Suprapubic skin (tissue), 4 donors: ENCODE results near the gene KHDC1. TPM values are rescaled to one million over a fixed set of nuclear protein-coding genes. Genes with fewer than 3 reads are reported as not detected.

Experiments used
- DNase-seq, 2 donors: peaks; one replicate each; pipeline ENCODE4 v3.0.0-alpha.2; 2019; ENCODE audit warnings: low spot score in 2 of 2
- H3K27ac ChIP-seq: fragments of 200-600 bp; sonication (generic); one replicate; pipeline ENCODE4 v1.5.1; 2019
- H3K27me3 ChIP-seq: fragments of 200-600 bp; sonication (generic); one replicate; pipeline ENCODE4 v1.5.1; 2019
- H3K36me3 ChIP-seq: fragments of 200-600 bp; sonication (generic); one replicate; pipeline ENCODE4 v1.5.1; 2019
- H3K4me1 ChIP-seq: fragments of 200-600 bp; sonication (generic); one replicate; pipeline ENCODE4 v1.5.1; 2019
- H3K4me3 ChIP-seq: fragments of 200-600 bp; sonication (generic); one replicate; pipeline ENCODE4 v1.5.1; 2019; ENCODE audit warnings: mild to moderate bottlenecking
- H3K9me3 ChIP-seq: fragments of 200-600 bp; sonication (generic); one replicate; pipeline ENCODE4 v1.5.1; 2019
- EP300 ChIP-seq: sonication (generic); formaldehyde crosslinking; IDR thresholded peaks from one replicate; pipeline ENCODE4 v1.6.1; 2017; ENCODE audit warnings: antibody characterized with exemption
- POLR2A ChIP-seq, 2 donors: fragments of 450-650 bp; IDR thresholded peaks; one replicate each; pipeline ENCODE4 v1.6.1; 2017; ENCODE audit warnings: antibody characterized with exemption in 2 of 2, mild to moderate bottlenecking in 2 of 2, moderate library complexity in 2 of 2
- POLR2AphosphoS5 ChIP-seq, 3 donors: sonication (generic); formaldehyde crosslinking; IDR thresholded peaks; one replicate each; pipeline ENCODE4 v1.6.1; 2017; ENCODE audit warnings: antibody characterized with exemption in 3 of 3
- WGBS: methylation state at CpG from one replicate; pipeline ENCODE4 v1.1.5; 2018; 5-methylcytosine and 5-hydroxymethylcytosine counted together
- total RNA-seq, 4 donors: library from RNA; depleted of rRNA; stranded (reverse); fragments of >200 nt; gene quantifications; one replicate each; pipeline ENCODE4 v1.1.0, GENCODE V29; 2016
- TF ChIP-seq, protein P1 (sequence below), 2 donors: fragments of 200-600 bp in 1 of 2; fragments of 450-650 bp in 1 of 2; sonication (generic) in 1 of 2; IDR thresholded peaks; one replicate each; pipeline ENCODE4 v1.5.1; 2016 to 2019; ENCODE audit warnings: antibody characterized with exemption in 2 of 2, mild to moderate bottlenecking in 1 of 2, moderate library complexity in 1 of 2

KHDC1 gene
- total RNA-seq, 4 donors from 2014 or later, result not detected

DNA sequence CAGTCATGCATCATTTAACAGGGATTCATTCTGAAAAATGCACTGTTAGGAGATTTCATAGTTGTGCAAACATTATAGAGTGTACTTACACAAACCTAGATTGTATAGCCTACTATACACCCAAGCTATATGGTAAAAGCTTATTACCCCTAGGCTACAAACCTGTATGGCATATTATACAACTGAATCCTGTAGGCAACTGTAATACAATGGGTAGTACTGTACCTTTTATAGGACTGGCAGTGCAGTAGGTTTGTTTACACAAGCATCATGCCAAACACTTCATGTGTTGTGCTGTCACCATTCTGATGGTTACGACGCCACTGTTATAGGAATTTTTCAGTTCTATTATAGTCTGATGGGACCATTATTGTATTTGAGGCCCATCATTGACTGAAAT, 39.3 kb upstream of the KHDC1 start:
- H3K4me1 ChIP-seq, result peaks cover 7% of the 10 kb centered on the region
- no peaks in the 10 kb centered on the region for H3K36me3 ChIP-seq
- H3K27me3 ChIP-seq, result no peaks in the 10 kb centered on the region
- no peak overlapping the region for H3K27ac ChIP-seq
- 82% methylated on average over 2 of the region's 2 CpGs for WGBS
- TF ChIP-seq, protein P1, sequence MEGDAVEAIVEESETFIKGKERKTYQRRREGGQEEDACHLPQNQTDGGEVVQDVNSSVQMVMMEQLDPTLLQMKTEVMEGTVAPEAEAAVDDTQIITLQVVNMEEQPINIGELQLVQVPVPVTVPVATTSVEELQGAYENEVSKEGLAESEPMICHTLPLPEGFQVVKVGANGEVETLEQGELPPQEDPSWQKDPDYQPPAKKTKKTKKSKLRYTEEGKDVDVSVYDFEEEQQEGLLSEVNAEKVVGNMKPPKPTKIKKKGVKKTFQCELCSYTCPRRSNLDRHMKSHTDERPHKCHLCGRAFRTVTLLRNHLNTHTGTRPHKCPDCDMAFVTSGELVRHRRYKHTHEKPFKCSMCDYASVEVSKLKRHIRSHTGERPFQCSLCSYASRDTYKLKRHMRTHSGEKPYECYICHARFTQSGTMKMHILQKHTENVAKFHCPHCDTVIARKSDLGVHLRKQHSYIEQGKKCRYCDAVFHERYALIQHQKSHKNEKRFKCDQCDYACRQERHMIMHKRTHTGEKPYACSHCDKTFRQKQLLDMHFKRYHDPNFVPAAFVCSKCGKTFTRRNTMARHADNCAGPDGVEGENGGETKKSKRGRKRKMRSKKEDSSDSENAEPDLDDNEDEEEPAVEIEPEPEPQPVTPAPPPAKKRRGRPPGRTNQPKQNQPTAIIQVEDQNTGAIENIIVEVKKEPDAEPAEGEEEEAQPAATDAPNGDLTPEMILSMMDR (IDR thresholded peaks at IDR 0.05), result no peak
- TF ChIP-seq POLR2AphosphoS5 (IDR thresholded peaks at IDR 0.05) (no peak), EP300 (no peak), POLR2A (IDR thresholded peaks at IDR 0.05) (no peak)
- H3K9me3 ChIP-seq, result no peaks in the 10 kb centered on the region
- no peak for DNase-seq
- H3K4me3 ChIP-seq, result no peak overlapping the region

DNA sequence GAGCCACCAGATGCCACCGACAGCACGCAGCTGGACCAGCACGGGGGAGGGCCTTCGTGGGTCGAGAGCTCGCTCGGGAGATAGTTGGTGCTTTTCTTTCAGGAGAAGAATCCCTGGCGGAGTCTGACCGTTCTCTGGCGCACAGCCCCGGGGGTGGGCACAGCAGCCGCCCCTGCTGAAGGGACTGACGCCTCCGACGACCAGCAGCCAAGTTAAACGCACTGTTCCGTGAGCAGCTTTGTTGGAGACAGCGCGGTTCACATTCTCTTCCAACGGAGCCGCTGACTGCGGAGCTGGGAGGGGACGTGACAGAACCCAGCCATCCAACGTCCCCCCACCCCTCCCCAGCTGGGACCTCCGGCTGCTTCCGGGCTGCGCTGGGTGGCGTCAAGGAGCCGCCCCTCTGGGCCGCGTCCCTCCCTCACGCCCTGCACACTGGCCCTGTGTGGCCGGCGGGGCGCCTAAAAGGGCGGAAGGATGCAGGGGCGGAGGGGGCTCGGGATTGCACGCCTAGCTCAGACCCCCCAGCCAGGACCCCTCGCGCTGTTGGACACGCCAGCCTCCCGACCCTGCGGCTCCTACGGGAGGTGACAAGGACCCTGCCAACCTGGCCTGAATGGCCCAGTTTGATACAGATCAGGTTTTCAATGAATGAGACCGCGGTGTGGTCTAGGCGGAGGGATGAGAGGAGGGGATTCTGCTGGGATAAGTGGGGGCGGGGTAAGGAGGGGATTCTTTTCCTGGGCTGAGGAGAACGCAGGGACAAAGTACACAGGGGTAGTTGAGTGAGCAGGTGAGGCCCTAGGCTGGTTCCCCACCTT, 36.4 kb upstream of the KHDC1 start:
- 47% methylated on average over 20 of the region's 50 CpGs for WGBS
- Histone ChIP-seq H3K27ac (no peak overlapping the region), H3K36me3 (no peaks in the 10 kb centered on the region), H3K9me3 (no peaks in the 10 kb centered on the region), H3K4me1 (peaks cover 7% of the 10 kb centered on the region), H3K27me3 (no peaks in the 10 kb centered on the region), H3K4me3 (peak overlapping the region; percentile 32)
- TF ChIP-seq POLR2A (IDR thresholded peaks at IDR 0.05), result no peak
- no peak for TF ChIP-seq EP300
- TF ChIP-seq, protein P1 (IDR thresholded peaks at IDR 0.05), result no peak
- no peak for TF ChIP-seq POLR2AphosphoS5 (IDR thresholded peaks at IDR 0.05)
- DNase-seq, result no peak

DNA sequence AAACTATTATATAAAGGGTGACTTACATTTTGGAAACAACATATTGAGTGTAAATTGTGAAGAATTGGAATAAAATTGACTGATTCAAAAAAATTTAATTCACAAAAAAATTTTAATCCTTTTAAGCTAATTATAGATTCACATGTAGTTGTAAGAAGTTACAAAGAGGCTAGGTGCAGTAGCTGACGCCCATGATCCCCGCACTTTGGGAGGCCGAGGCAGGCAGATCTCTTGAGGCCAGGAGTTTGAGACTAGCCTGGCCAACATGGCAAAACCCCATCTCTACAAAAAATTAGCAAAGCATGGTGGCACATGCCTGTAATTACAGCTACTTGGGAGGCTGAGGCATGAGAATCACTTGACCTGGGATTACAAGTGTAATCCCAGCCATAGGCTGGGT, 30.3 kb upstream of the KHDC1 start:
- whole genome bisulfite sequencing, result 89% methylated on average over 3 of the region's 3 CpGs
- Histone ChIP-seq H3K27ac (no peak overlapping the region), H3K27me3 (no peaks in the 10 kb centered on the region), H3K4me1 (no peaks in the 10 kb centered on the region), H3K4me3 (no peak overlapping the region), H3K9me3 (no peaks in the 10 kb centered on the region), H3K36me3 (no peaks in the 10 kb centered on the region)
- TF ChIP-seq EP300, result no peak
- no peak for TF ChIP-seq POLR2AphosphoS5 (IDR thresholded peaks at IDR 0.05)
- no peak for TF ChIP-seq POLR2A (IDR thresholded peaks at IDR 0.05)
- TF ChIP-seq, protein P1 (IDR thresholded peaks at IDR 0.05), result no peak
- no peak for DNase-seq

DNA sequence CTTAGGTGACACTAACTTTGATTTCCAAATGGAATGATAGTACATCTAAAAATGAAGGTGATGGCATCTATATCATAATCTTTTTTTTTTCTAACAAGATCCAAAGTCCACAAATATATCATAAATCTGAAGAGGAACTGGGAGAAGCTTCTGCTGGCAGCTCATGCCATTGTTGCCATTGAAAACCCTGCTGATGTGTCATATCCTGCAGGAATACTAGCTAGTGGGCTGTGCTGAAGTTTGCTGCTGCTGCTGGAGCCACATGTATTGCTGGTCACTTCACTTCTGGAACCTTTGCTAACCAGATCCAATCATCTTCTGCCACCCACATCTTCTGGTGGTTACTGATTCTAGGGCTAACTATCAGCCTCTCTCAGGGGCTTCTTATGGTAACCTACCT, 27.4 kb upstream of the KHDC1 start:
- Histone ChIP-seq H3K36me3 (no peaks in the 10 kb centered on the region), H3K4me1 (no peaks in the 10 kb centered on the region), H3K4me3 (no peak overlapping the region), H3K27me3 (no peaks in the 10 kb centered on the region), H3K27ac (no peak overlapping the region), H3K9me3 (no peaks in the 10 kb centered on the region)
- TF ChIP-seq POLR2AphosphoS5 (IDR thresholded peaks at IDR 0.05) (no peak), EP300 (no peak), POLR2A (IDR thresholded peaks at IDR 0.05) (no peak)
- TF ChIP-seq, protein P1 (IDR thresholded peaks at IDR 0.05), result no peak
- DNase-seq, result no peak

GRCh38 chr6:73286752-73287151, 23.8 kb upstream of the KHDC1 start:
- WGBS, result 92% methylated on average over 6 of the region's 6 CpGs
- TF ChIP-seq POLR2AphosphoS5 (IDR thresholded peaks at IDR 0.05) (no peak), EP300 (no peak), POLR2A (IDR thresholded peaks at IDR 0.05) (no peak)
- TF ChIP-seq, protein P1 (IDR thresholded peaks at IDR 0.05), result no peak
- no peaks in the 10 kb centered on the region for H3K4me1 ChIP-seq
- no peak overlapping the region for H3K4me3 ChIP-seq
- H3K27me3 ChIP-seq, result no peaks in the 10 kb centered on the region
- no peaks in the 10 kb centered on the region for H3K36me3 ChIP-seq
- no peak for DNase-seq
- no peak overlapping the region for H3K27ac ChIP-seq
- H3K9me3 ChIP-seq, result no peaks in the 10 kb centered on the region
